ENCODE measurements around the gene QSOX1. TPM values are rescaled to one million over a fixed set of nuclear protein-coding genes. Genes with fewer than 3 reads are reported as not detected.

QSOX1 gene
- total and polyA plus RNA-seq, 9 of the 15 experiments (the other 6 are each of a cell fraction or from before 2014, with no cell fraction given), result 4.0 to 53.1 (median 15.0) TPM

GRCh38 chr1:180198196-180198595, 43.5 kb downstream of the QSOX1 start (continued):
- TF ChIP-seq CTCFL (IDR thresholded peaks at IDR 0.05; ENCODE audit: borderline replicate concordance, insufficient read depth, low read depth, low read length, poor library complexity, severe bottlenecking), result no peak
- no peak for TF ChIP-seq ILK (tag; IDR thresholded peaks at IDR 0.05; ENCODE audit: borderline replicate concordance, low read depth)

- in situ Hi-C loops (cut with MboI), result no loop called here
- CTCF ChIA-PET (ENCODE audit: low intra/inter-chr PET ratio), result no interaction called here
- DNase-seq (ENCODE audit: extremely low read depth in 1 of 4, low spot score in 3 of 4) (no peak), ATAC-seq (no peak), FAIRE-seq (no peak)
- no peaks in the 10 kb centered on the region; the same call in 1 of the 2 replicates for H4K20me1 ChIP-seq (replicated peaks; ENCODE audit: control insufficient read depth, insufficient read depth, low read length)
- H3K4me1 ChIP-seq (replicated peaks in 1 of 2; ENCODE audit: control insufficient read depth in 2 of 2, insufficient read depth in 2 of 2, low read length in 2 of 2), result peaks cover 0 to 33% of the 10 kb centered on the region in 2 experiments; a peak in 2 of 5 replicates
- no TSS peak for BruUV-seq (replicated peaks)
- H2AFZ ChIP-seq (ENCODE audit: low read depth, low read length), result no peak overlapping the region
- no peaks in the 10 kb centered on the region for H3K27me3 ChIP-seq (ENCODE audit: control insufficient read depth in 2 of 2, insufficient read depth in 2 of 2, low read length in 2 of 2)
- H3K9me3 ChIP-seq (replicated peaks; ENCODE audit: control insufficient read depth, insufficient read depth, low read depth, low read length), result no peaks in the 10 kb centered on the region
- H3K27ac ChIP-seq (ENCODE audit: extremely low read depth, low read depth, low read length), result no peak overlapping the region
- H3K4me3 ChIP-seq, result no peak overlapping the region
- no peaks in the 10 kb centered on the region for H3K36me3 ChIP-seq (ENCODE audit: control insufficient read depth, insufficient read depth, low read length)
- no peak overlapping the region for H3K4me2 ChIP-seq (ENCODE audit: insufficient read depth, low read length)
- intact Hi-C loops (cut with micrococcal nuclease), result no loop called here
- H3K9ac ChIP-seq (ENCODE audit: insufficient read depth in 1 of 2, low read depth in 2 of 2, low read length in 2 of 2), result peak overlapping the region in 1 of 2 experiments; percentile 54; a peak in 1 of 4 replicates
- WGBS (ENCODE audit: insufficient coverage, low coverage, missing lambda C conversion rate), result 16% methylated on average over 5 of the region's 5 CpGs
- H3K79me2 ChIP-seq (ENCODE audit: control insufficient read depth, insufficient read depth, low read length), result no peaks in the 10 kb centered on the region
- POLR2A ChIA-PET, result interaction anchor here (1.3 kb wide), 1 partner anchor 17 kb away, joined by 3 read pairs; no protein-coding TSS in a partner anchor
- H3K9me1 ChIP-seq (ENCODE audit: control insufficient read depth, insufficient read depth, low read length), result no peaks in the 10 kb centered on the region
- no peak for TF ChIP-seq HMBOX1 (IDR thresholded peaks at IDR 0.05)
- TF ChIP-seq ZFPM2 (CRISPR knock-in tag; IDR thresholded peaks at IDR 0.05), result no peak
- no peak for TF ChIP-seq ZNF764 (CRISPR knock-in tag; IDR thresholded peaks at IDR 0.05; ENCODE audit: low read depth)
- no peak for TF ChIP-seq ZMIZ1 (IDR thresholded peaks at IDR 0.05; ENCODE audit: low read depth in 2 of 2, low read length in 2 of 2)
- 0 out of 2 replicates have a peak, but pooled peaks have one; percentile 33 for TF ChIP-seq ARID4B (CRISPR knock-in tag; IDR thresholded peaks at IDR 0.05)
Measured at GRCh38 chr1:180198611-180199010, 43.9 kb downstream of the QSOX1 start.

Measured in K562 (cell line).